Nephron (organoid): ENCODE measurements around the gene PAXIP1.
"Not testable (repeated sequence)": the region's sequence is repeated elsewhere in the genome, so short reads cannot be mapped to it uniquely, and the experiment has no call there.

Experiments used
- H3K27ac Mint-ChIP-seq, 3 experiments: 2 replicates each; pipeline ENCODE4 v1.8.0; 2020; ENCODE audit warnings: mixed read lengths in 3 of 3, mild to moderate bottlenecking in 2 of 3, moderate library complexity in 1 of 3
- H3K27me3 Mint-ChIP-seq: 2 replicates; pipeline ENCODE4 v1.8.0; 2021; ENCODE audit warnings: low read depth, mild to moderate bottlenecking, moderate library complexity, mixed read lengths
- H3K36me3 Mint-ChIP-seq: 2 replicates; pipeline ENCODE4 v1.8.0; 2020; ENCODE audit warnings: low read depth, mixed read lengths
- H3K4me1 Mint-ChIP-seq: 2 replicates; pipeline ENCODE4 v1.8.0; 2020; ENCODE audit warnings: mixed read lengths
- H3K4me3 Mint-ChIP-seq, 3 experiments: 2 replicates each; pipeline ENCODE4 v1.8.0; 2020; ENCODE audit warnings: mild to moderate bottlenecking in 3 of 3, mixed read lengths in 3 of 3, moderate library complexity in 2 of 3
- H3K9me3 Mint-ChIP-seq: 2 replicates; pipeline ENCODE4 v1.8.0; 2020; ENCODE audit warnings: mixed read lengths
- TF ChIP-seq, protein P1 (sequence below), 3 experiments: fragments of 200-600 bp; sonication (generic); IDR thresholded peaks; one replicate each; pipeline ENCODE4 v1.5.0; 2021; ENCODE audit warnings: antibody characterized with exemption in 3 of 3; ENCODE audit not compliant: unreplicated experiment in 3 of 3

Gene PAXIP1

DNA sequence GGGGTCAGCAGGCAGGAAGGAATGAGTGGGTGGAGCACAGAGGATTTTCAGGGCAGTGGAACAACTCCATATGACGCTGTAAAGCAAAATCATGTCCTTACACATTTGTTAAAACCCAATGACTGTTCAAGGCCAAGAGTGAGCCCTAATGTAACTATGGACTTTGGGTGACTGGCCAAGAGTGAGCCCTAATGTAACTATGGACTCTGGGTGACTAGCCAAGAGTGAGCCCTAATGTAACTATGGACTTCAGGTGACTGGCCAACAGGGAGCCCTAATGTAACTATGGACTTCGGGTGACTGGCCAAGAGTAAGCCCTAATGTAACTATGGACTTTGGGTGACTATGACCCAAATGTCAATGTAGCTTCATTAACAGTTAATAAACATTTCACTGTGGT, 52.0 kb downstream of the PAXIP1 start:
- Mint-ChIP-seq H3K9me3 (no peaks in the 10 kb centered on the region), H3K27ac (no peak overlapping the region), H3K36me3 (peaks cover 78% of the 10 kb centered on the region), H3K4me3 (no peak overlapping the region), H3K27me3 (no peaks in the 10 kb centered on the region), H3K4me1 (no peaks in the 10 kb centered on the region)
- TF ChIP-seq, protein P1, sequence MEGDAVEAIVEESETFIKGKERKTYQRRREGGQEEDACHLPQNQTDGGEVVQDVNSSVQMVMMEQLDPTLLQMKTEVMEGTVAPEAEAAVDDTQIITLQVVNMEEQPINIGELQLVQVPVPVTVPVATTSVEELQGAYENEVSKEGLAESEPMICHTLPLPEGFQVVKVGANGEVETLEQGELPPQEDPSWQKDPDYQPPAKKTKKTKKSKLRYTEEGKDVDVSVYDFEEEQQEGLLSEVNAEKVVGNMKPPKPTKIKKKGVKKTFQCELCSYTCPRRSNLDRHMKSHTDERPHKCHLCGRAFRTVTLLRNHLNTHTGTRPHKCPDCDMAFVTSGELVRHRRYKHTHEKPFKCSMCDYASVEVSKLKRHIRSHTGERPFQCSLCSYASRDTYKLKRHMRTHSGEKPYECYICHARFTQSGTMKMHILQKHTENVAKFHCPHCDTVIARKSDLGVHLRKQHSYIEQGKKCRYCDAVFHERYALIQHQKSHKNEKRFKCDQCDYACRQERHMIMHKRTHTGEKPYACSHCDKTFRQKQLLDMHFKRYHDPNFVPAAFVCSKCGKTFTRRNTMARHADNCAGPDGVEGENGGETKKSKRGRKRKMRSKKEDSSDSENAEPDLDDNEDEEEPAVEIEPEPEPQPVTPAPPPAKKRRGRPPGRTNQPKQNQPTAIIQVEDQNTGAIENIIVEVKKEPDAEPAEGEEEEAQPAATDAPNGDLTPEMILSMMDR (IDR thresholded peaks at IDR 0.05; ENCODE audit: unreplicated experiment in 3 of 3), result no peak

DNA sequence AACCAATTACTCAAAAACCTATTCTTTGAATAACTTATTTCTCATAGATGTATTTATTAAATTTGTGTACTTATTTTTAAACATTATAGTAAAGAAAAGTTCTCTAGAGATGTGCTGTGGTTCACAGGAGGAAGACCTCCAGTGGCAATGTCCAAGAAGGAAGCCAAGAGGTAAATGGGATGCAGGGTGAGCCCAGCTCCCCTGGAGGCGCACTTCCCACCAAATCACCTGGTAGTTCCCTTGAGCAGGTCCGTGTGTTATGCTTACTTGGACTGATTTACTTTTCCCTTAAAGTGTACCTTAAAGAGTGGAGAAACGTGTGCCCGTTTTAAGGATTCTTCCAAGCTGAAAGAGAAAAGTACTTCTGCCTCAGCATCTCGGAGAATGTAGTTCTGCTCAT, 55.3 kb downstream of the PAXIP1 start:
- H3K9me3 Mint-ChIP-seq, result no peaks in the 10 kb centered on the region
- H3K36me3 Mint-ChIP-seq, result peaks cover 76% of the 10 kb centered on the region
- no peaks in the 10 kb centered on the region for H3K27me3 Mint-ChIP-seq
- TF ChIP-seq, protein P1 (IDR thresholded peaks at IDR 0.05; ENCODE audit: unreplicated experiment in 3 of 3), result no peak
- H3K27ac Mint-ChIP-seq, result no peak overlapping the region
- H3K4me1 Mint-ChIP-seq, result no peaks in the 10 kb centered on the region
- no peak overlapping the region for H3K4me3 Mint-ChIP-seq

GRCh38 chr7:154946166-154946565, 56.8 kb downstream of the PAXIP1 start:
- Mint-ChIP-seq H3K27me3 (no peaks in the 10 kb centered on the region), H3K27ac (no peak overlapping the region), H3K36me3 (peaks cover 78% of the 10 kb centered on the region), H3K4me1 (no peaks in the 10 kb centered on the region), H3K9me3 (no peaks in the 10 kb centered on the region), H3K4me3 (no peak overlapping the region)
- TF ChIP-seq, protein P1 (IDR thresholded peaks at IDR 0.05; ENCODE audit: unreplicated experiment in 3 of 3), result no peak

DNA sequence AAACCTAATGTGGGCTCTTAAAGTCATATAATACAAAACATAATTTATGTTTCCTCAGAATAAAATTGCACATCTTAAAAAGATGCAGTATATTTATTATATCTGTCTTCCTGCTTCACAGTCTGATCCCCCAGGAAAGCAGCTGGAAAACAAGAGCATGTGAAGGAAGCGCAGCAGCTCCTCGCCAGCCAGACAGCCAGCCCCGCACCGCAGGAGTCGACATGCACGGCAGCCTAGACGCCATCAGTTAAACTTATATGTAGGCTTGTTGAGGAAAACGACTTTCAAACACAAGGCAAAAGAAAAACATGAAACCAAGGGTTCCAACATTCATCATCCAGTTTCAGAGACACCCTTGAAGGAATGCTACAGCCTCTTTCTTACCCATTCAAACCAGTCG, 59.0 kb downstream of the PAXIP1 start:
- H3K4me3 Mint-ChIP-seq, result no peak overlapping the region
- H3K9me3 Mint-ChIP-seq, result peaks cover 10% of the 10 kb centered on the region
- no peaks in the 10 kb centered on the region for H3K27me3 Mint-ChIP-seq
- TF ChIP-seq, protein P1 (IDR thresholded peaks at IDR 0.05; ENCODE audit: unreplicated experiment in 3 of 3), result no peak
- H3K4me1 Mint-ChIP-seq, result no peaks in the 10 kb centered on the region
- H3K27ac Mint-ChIP-seq, result no peak overlapping the region
- H3K36me3 Mint-ChIP-seq, result peaks cover 75% of the 10 kb centered on the region

DNA sequence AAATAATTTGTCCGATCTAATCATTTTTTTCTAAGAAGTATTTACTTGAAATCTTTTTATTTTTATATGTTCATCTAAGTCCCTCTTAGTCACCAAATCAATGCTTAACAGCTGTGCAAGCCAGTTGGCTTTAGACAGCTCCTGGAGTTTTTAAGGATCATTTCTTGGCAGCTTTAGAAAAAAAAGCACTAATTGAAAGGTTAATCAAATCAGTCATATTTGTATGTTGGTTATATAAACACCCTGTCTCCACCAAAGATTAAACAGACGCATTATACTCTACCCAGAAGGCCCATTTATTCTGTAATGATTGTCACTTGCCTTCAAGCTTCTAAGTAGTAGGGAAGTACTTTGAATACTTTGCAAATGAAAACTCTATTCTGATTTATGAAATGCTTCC, 60.2 kb downstream of the PAXIP1 start:
- Mint-ChIP-seq H3K27me3 (no peaks in the 10 kb centered on the region), H3K9me3 (peaks cover 12% of the 10 kb centered on the region), H3K4me1 (no peaks in the 10 kb centered on the region), H3K27ac (no peak overlapping the region), H3K4me3 (no peak overlapping the region), H3K36me3 (peaks cover 66% of the 10 kb centered on the region)
- TF ChIP-seq, protein P1 (IDR thresholded peaks at IDR 0.05; ENCODE audit: unreplicated experiment in 3 of 3), result no peak

DNA sequence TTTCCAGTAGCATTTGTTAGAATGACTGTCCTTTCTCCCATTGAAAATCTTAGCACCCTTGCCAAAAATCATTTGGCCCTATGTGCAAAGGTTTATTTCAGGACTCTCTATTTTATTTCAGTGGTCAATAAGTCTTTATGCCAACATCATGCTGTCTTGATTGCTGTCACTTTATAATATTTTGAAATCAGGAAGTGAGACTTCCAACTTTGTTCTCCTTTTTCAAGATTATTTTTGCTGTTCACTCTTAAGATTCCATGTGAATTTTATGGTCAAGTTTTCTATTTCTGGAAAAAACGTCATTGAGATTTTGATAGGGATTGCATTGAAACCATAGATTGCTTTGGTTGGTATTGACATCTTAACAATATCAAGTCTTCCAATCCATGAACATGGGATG, 65.1 kb downstream of the PAXIP1 start:
- H3K4me1 Mint-ChIP-seq, result no peaks in the 10 kb centered on the region
- peaks cover 34% of the 10 kb centered on the region for H3K36me3 Mint-ChIP-seq
- no peak overlapping the region for H3K27ac Mint-ChIP-seq
- H3K27me3 Mint-ChIP-seq, result peaks cover 7% of the 10 kb centered on the region
- TF ChIP-seq, protein P1 (IDR thresholded peaks at IDR 0.05; ENCODE audit: unreplicated experiment in 3 of 3), result no peak
- peaks cover 38% of the 10 kb centered on the region for H3K9me3 Mint-ChIP-seq
- no peak overlapping the region for H3K4me3 Mint-ChIP-seq

GRCh38 chr7:154934353-154934952, 68.5 kb downstream of the PAXIP1 start:
- H3K9me3 Mint-ChIP-seq, result peaks cover 32% of the 10 kb centered on the region
- not testable (repeated sequence) for H3K27ac Mint-ChIP-seq, H3K36me3 Mint-ChIP-seq, H3K4me3 Mint-ChIP-seq, H3K4me1 Mint-ChIP-seq
- peaks cover 16% of the 10 kb centered on the region for H3K27me3 Mint-ChIP-seq
